ENCODE data around the gene PPM1H. TPM values are rescaled to one million over a fixed set of nuclear protein-coding genes. Genes with fewer than 3 reads are reported as not detected.
"Not testable (repeated sequence)": the region's sequence is repeated elsewhere in the genome, so short reads cannot be mapped to it uniquely, and the experiment has no call there.

Gene PPM1H
- total and polyA plus RNA-seq, 4 donors, result 2.3 to 7.2 (median 4.1) TPM

- no peaks in the 10 kb centered on the region for H3K27me3 ChIP-seq (ENCODE audit: control insufficient read depth in 4 of 4, insufficient read depth in 4 of 4, low read length in 3 of 4)
- TF ChIP-seq FOXA1 (IDR thresholded peaks at IDR 0.05) (no peak), HNF4G (IDR thresholded peaks at IDR 0.05) (no peak)
- WGBS, result 89% methylated on average over 7 of the region's 7 CpGs
Measured at GRCh38 chr12:62969695-62970094, 34.7 kb upstream of the PPM1H start.

DNA sequence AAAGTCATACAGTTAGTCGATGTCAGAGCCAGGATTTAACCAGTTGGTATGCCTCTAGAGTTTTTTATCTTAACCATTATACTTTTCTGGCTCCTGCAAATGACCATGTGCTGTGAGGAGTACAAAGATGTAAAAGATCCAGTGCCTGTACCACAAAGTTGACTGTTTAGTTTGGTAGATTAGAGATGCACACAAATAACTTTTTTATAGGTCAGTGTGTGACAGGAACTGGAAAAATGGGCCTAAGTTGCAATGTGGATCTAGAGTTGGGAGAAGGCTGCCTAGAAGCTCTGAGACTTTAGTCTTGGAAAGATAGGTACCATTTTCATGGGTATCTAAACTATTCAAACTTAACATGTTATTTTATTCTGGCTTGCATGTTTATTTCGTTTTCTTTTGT lies 32.8 kb upstream of the PPM1H start:
- no peak for TF ChIP-seq FOXA2 (IDR thresholded peaks at IDR 0.05)
- TF ChIP-seq, protein P1, sequence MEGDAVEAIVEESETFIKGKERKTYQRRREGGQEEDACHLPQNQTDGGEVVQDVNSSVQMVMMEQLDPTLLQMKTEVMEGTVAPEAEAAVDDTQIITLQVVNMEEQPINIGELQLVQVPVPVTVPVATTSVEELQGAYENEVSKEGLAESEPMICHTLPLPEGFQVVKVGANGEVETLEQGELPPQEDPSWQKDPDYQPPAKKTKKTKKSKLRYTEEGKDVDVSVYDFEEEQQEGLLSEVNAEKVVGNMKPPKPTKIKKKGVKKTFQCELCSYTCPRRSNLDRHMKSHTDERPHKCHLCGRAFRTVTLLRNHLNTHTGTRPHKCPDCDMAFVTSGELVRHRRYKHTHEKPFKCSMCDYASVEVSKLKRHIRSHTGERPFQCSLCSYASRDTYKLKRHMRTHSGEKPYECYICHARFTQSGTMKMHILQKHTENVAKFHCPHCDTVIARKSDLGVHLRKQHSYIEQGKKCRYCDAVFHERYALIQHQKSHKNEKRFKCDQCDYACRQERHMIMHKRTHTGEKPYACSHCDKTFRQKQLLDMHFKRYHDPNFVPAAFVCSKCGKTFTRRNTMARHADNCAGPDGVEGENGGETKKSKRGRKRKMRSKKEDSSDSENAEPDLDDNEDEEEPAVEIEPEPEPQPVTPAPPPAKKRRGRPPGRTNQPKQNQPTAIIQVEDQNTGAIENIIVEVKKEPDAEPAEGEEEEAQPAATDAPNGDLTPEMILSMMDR (IDR thresholded peaks at IDR 0.05; ENCODE audit: low read depth, low read length, missing input control), result no peak
- no peak for TF ChIP-seq MAX (IDR thresholded peaks at IDR 0.05)
- no peak for TF ChIP-seq REST (IDR thresholded peaks at IDR 0.05)
- no peak for TF ChIP-seq SP1 (IDR thresholded peaks at IDR 0.05)
- TF ChIP-seq GABPA (IDR thresholded peaks at IDR 0.05 in 1 of 2, conservative IDR thresholded peaks at IDR 0.05 in 1 of 2), result no peak
- no peak for TF ChIP-seq RAD21 (IDR thresholded peaks at IDR 0.05)
- 86% methylated on average over 2 of the region's 2 CpGs for WGBS
- Histone ChIP-seq H3K27ac (ENCODE audit: low read depth in 1 of 2, low read length in 2 of 2) (no peak overlapping the region), H3K36me3 (ENCODE audit: control insufficient read depth in 4 of 4, insufficient read depth in 3 of 4, low read depth in 1 of 4, low read length in 3 of 4) (no peaks in the 10 kb centered on the region), H3K4me1 (ENCODE audit: control insufficient read depth in 4 of 4, insufficient read depth in 4 of 4, low read length in 3 of 4) (no peaks in the 10 kb centered on the region), H3K27me3 (ENCODE audit: control insufficient read depth in 4 of 4, insufficient read depth in 4 of 4, low read length in 3 of 4) (no peaks in the 10 kb centered on the region), H3K4me3 (ENCODE audit: low read depth in 1 of 3, low read length in 3 of 3) (no peak overlapping the region), H3K9ac (ENCODE audit: low read depth in 1 of 2, low read length in 2 of 2) (no peak overlapping the region), H3K9me3 (ENCODE audit: control insufficient read depth in 4 of 4, low read length in 3 of 4) (no peaks in the 10 kb centered on the region)
- DNase-seq (ENCODE audit: low spot score), result no peak

More at GRCh38 chr12:62969695-62970094, 34.7 kb upstream of the PPM1H start:
- Histone ChIP-seq H3K9ac (ENCODE audit: low read depth in 1 of 2, low read length in 2 of 2) (no peak overlapping the region), H3K4me3 (ENCODE audit: low read depth in 1 of 3, low read length in 3 of 3) (no peak overlapping the region), H3K4me1 (ENCODE audit: control insufficient read depth in 4 of 4, insufficient read depth in 4 of 4, low read length in 3 of 4) (no peaks in the 10 kb centered on the region), H3K27ac (ENCODE audit: low read depth in 1 of 2, low read length in 2 of 2) (no peak overlapping the region), H3K9me3 (ENCODE audit: control insufficient read depth in 4 of 4, low read length in 3 of 4) (no peaks in the 10 kb centered on the region), H3K36me3 (ENCODE audit: control insufficient read depth in 4 of 4, insufficient read depth in 3 of 4, low read depth in 1 of 4, low read length in 3 of 4) (no peaks in the 10 kb centered on the region)
- DNase-seq (ENCODE audit: low spot score), result no peak

DNA sequence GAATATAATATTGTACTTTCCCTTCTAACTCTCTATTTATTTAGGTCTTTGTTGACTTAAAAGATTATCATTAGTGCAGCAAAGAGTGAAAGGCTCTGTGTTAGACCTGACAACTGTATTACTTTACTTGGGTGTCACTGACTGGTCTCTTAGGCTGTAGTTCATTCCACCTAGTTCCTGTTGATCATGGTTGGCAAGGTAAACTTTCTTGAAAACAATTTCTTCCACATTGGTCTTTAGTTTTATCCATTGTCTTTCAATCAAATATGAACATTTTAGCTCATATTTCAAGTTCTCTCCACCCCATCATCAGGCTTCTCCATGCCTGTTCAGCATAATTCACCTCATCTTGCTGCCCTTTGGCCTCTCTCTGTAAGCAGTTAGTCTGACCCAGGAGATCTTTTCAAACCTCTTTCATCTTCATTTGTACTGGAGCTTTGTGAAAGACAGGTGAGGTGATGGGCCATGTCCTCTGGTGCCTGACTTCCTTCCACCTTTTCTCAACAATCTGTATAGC lies 32.1 kb upstream of the PPM1H start:
- H3K27ac ChIP-seq (ENCODE audit: low read depth in 1 of 2, low read length in 2 of 2), result no peak overlapping the region
- H3K9me3 ChIP-seq (ENCODE audit: control insufficient read depth in 4 of 4, low read length in 3 of 4), result no peaks in the 10 kb centered on the region
- H3K36me3 ChIP-seq (ENCODE audit: control insufficient read depth in 4 of 4, insufficient read depth in 3 of 4, low read depth in 1 of 4, low read length in 3 of 4), result no peaks in the 10 kb centered on the region
- no peaks in the 10 kb centered on the region for H3K27me3 ChIP-seq (ENCODE audit: control insufficient read depth in 4 of 4, insufficient read depth in 4 of 4, low read length in 3 of 4)
- H3K9ac ChIP-seq (ENCODE audit: low read depth in 1 of 2, low read length in 2 of 2), result no peak overlapping the region
- TF ChIP-seq TAF1 (conservative IDR thresholded peaks at IDR 0.05) (no peak), GABPA (IDR thresholded peaks at IDR 0.05 in 1 of 2, conservative IDR thresholded peaks at IDR 0.05 in 1 of 2) (no peak), REST (IDR thresholded peaks at IDR 0.05) (no peak)
- H3K4me1 ChIP-seq (ENCODE audit: control insufficient read depth in 4 of 4, insufficient read depth in 4 of 4, low read length in 3 of 4), result no peaks in the 10 kb centered on the region
- DNase-seq (ENCODE audit: low spot score), result no peak
- no peak overlapping the region for H3K4me3 ChIP-seq (ENCODE audit: low read depth in 1 of 3, low read length in 3 of 3)

- not testable (repeated sequence) for H3K27ac ChIP-seq (ENCODE audit: low read depth in 1 of 2, low read length in 2 of 2); DNase-seq (ENCODE audit: low spot score); H3K36me3 ChIP-seq (ENCODE audit: control insufficient read depth in 4 of 4, insufficient read depth in 3 of 4, low read depth in 1 of 4, low read length in 3 of 4); H3K4me3 ChIP-seq (ENCODE audit: low read depth in 1 of 3, low read length in 3 of 3); H3K9ac ChIP-seq (ENCODE audit: low read depth in 1 of 2, low read length in 2 of 2); H3K27me3 ChIP-seq (ENCODE audit: control insufficient read depth in 4 of 4, insufficient read depth in 4 of 4, low read length in 3 of 4); H3K9me3 ChIP-seq (ENCODE audit: control insufficient read depth in 4 of 4, low read length in 3 of 4); H3K4me1 ChIP-seq (ENCODE audit: control insufficient read depth in 4 of 4, insufficient read depth in 4 of 4, low read length in 3 of 4)
- WGBS, result 91% methylated on average over 8 of the region's 8 CpGs
Measured at GRCh38 chr12:62966446-62966989, 31.6 kb upstream of the PPM1H start.

Measured in liver (tissue), 9 donors.